HTR-8/SVneo (cell line): ENCODE results near the gene NTN3.

Experiments
- DNase-seq: peaks from one replicate; pipeline ENCODE4 v3.0.0; 2011; ENCODE audit warnings: low spot score, mixed read lengths; ENCODE audit not compliant: insufficient read length
- FAIRE-seq: peaks from 2 replicates; lab custom pipeline; 2011; peaks lifted over from hg19 to GRCh38; lab: Jason Lieb, UNC

Gene NTN3

DNA sequence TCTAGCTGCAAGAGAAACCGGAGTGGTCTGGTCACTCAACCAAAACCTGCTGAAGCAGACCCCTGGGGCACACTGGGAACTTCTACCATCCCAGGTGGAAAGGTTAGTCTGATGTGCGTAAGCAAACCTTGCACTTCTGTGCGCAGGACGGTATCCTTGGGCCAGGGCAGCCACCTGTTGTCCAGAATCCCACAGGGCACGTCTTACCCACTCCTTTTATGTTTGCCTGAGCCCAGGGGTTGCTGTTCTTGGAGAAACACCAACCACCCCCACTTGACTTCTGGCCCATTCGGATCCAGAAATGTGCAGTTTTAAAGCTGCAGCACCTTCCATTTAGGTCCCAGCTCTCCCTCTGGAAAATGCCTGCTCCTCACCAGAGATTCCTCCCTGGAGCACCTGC, 22.5 kb downstream of the NTN3 start:
- no peak for FAIRE-seq
- DNase-seq: no peak

- no peak for FAIRE-seq
- DNase-seq: no peak
These were observed 23.5 kb downstream of the NTN3 start for GRCh38 chr16:2494616-2495015.

- DNase-seq: no peak
- no peak for FAIRE-seq
These were observed 23.9 kb downstream of the NTN3 start for GRCh38 chr16:2495041-2495440.

DNA sequence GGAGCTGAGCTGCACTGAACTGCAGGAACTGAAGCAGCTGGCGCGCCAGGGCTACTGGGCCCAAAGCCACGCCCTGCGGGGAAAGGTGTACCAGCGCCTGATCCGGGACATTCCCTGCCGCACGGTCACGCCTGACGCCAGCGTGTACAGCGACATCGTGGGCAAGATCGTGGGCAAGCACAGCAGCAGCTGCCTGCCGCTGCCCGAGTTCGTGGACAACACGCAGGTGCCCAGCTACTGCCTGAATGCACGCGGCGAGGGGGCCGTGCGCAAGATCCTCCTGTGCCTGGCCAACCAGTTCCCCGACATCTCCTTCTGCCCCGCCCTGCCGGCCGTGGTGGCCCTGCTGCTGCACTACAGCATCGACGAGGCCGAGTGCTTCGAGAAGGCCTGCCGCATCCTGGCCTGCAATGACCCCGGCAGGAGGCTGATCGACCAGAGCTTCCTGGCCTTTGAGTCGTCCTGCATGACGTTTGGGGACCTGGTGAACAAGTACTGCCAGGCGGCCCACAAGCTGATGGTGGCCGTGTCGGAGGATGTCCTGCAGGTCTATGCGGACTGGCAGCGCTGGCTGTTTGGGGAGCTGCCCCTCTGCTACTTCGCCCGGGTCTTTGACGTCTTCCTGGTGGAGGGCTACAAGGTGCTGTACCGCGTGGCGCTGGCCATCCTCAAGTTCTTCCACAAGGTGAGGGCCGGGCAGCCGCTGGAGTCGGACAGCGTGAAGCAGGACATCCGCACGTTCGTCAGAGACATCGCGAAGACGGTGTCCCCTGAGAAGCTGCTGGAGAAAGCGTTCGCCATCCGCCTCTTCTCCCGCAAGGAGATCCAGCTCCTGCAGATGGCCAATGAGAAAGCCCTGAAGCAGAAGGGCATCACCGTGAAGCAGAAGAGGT, 25.4 kb downstream of the NTN3 start:
- no peak for FAIRE-seq

DNA sequence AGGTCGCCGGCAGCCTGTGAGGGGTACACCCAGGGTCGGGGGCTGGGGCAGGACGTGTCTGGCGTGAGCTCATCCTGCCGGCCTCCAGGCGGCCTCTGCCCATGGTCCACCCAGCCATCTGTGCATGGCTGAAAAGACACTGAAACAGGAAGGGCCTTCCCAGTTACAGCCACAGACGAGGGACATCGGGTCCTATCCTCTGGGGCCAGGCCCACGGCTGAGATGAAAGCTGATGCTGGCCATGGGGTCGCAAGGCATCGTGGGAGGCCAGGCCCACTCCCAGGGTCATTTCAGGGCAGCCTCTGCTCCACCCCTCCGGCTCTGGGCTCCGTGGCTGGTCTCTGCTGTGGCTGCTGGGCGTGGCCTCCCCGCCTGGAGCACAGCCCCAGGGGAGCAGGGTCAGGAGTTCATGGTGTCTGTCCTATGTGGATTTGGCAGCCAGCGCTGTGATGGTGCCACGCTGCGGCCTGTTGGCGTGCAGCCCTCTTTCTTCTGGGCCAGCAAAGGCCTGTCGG, 26.1 kb downstream of the NTN3 start:
- no peak for FAIRE-seq
- no peak for DNase-seq

More for the DNA sequence above, 25.4 kb downstream of the NTN3 start:
- no peak for DNase-seq

DNA sequence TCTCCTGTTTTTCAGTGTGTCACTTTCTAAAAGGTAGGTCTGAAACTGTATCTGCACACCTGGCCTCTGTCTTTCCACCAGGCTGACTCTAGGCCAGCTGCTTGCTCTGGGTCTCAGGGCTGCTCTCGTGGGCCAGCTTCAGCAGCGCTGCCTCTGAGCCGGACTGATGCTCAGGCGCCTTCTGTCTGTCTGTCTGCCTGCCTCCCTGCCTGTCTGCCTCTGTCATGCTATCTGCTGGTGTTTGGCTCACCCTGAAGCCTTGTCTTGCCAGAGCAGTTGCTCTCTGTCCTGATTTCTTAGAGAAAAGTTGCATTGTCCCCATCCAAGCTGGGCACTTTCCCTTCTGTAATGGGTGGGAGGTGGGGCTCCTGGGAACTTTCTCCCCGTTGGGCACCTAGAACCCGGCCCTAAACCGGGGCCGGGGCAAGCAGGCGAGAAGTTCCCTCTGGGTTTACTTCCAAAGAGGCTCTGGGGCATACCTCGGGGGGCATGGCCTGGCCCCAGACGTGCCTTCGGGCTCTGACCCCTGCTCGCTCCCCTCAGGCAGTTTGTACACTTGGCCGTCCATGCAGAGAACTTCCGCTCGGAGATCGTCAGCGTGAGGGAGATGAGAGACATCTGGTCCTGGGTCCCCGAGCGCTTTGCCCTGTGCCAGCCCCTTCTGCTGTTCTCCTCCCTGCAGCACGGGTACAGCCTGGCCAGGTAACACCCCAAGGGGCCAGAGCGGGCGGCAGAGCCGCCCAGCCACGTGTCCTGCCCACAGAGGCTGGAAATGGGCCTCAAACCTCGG, 26.8 kb downstream of the NTN3 start:
- DNase-seq: no peak
- no peak for FAIRE-seq

DNA sequence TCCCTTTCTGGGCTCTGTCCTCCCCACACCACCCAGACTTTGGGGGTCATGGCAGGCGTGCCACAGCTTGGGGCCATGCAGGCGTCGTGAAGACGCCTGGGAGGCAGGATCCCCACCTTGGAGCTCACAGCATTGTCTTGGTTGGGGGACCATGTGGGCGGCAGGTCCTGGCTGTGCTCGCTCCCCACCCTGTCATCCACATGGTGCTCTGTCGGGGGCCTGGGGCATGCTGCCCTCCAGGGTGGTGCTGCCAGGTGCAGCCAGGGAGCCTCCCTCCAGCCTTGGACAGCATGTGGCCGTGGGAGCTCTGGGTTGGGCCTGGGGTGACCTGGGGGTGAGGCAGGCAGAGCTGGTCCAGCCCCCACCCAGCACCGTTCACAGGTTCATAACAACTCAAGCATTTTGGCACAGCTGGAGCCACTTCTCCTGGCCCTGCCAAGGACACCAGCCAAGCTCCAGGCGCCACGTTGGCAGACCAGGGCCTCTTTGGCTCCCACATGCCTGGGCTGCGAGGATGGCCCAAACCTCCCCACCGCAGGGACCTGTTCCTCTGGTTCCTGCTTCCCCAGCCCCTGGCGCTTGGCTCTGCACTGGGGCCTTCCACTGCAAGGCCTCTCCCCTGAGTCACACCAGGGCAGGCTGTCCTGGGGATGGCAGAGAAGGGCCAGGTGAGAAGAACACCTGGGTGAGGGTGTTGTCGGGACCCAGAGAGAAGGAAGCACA, 27.6 kb downstream of the NTN3 start:
- no peak for DNase-seq
- FAIRE-seq: no peak

DNA sequence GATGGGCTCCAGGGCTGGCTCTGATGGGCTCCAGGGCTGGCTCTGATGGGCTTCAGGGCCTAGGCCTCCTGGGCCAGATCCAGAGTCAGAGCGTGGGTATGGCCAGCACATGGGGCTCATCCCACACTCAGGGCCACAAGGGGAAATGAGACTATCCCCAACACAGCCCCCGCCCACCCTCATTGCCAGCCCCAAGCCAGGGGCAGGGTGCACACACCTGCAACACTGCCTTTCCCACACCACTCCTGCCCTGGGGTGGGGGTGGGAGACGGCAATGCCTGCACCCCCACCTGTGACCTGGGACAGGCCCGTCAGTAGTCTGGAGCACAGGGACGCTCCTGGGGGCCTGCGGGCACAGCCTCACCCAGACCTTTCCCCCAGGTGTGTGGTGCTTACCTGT, 28.4 kb downstream of the NTN3 start:
- DNase-seq (no peak), FAIRE-seq (no peak)

- DNase-seq (no peak), FAIRE-seq (no peak)
These were observed 28.9 kb downstream of the NTN3 start for GRCh38 chr16:2499890-2500429.

DNA sequence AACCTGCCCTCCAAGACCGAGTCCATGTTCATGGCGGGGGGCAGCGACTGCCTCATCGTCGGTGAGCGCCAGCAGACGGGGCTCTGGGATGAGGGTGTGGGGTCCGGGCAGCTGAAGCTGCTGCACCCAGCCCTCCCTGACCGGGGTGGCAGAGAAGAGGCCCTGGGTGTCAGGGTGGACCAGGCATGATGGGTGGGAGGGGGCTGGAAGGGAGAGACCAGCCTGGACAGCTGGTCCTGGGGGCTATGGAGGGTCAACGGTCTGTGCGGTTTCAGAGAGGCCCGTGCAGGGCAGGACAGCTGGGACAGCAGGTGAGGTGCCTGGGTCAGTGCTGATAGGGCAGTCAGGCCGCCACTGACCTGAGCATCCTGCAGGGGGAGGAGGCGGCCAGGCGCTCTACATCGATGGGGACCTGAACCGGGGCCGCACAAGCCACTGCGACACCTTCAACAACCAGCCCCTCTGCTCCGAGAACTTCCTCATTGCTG, 29.4 kb downstream of the NTN3 start:
- FAIRE-seq (no peak), DNase-seq (no peak)

GRCh38 chr16:2500918-2501750, 30.0 kb downstream of the NTN3 start:
- DNase-seq (peak; percentile 86), FAIRE-seq (peak; percentile 82)

DNA sequence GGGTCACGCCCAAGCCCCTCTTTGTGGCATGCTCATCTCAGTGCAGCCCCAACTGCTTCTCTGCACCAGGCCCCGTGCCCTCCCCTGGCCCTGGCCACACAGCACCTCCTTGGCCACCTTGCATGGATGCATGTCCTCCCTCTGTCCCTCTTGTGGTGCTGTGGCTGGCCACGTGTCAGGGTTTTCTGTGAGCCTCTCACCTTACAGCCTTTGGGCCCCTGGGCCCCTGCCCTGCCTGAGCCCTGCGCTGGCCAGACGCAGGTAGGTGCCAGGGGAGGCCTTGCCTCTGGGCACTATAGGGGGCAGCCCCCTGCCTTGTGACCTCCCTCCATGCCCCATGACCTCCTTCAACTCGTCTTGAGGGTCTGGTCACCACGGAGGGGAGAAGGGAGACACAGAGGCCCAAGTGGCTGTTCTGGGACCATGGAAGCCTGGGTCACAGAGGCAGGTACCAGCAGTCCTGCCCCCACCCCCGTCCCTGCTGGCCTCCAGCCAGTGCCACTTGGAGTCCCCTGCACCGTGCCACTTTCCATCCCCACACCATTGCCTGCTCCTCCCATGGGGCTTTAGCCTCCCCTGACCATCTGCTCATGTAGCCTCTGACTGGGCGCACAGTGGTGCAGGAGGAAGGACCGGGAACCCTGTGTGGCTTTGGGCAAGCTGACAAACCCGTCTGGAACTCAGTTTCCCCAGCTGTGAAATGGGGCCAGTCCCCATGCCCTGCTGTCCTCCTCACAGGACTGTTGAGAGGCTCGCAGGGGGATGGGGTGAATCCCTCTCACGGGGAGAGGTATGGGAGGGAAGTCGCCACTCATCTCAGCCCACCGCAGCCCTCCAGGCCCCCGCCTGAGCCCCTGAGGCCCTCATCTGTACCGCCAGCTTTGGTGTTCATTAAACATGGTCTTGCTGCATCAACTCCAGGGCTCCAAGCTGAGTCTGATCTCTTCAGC, 31.1 kb downstream of the NTN3 start:
- no peak for FAIRE-seq
- no peak for DNase-seq

GRCh38 chr16:2505695-2506094, 34.6 kb downstream of the NTN3 start:
- FAIRE-seq (no peak), DNase-seq (no peak)

- FAIRE-seq (no peak), DNase-seq (no peak)
These were observed 36.1 kb downstream of the NTN3 start for GRCh38 chr16:2507052-2507659.

DNA sequence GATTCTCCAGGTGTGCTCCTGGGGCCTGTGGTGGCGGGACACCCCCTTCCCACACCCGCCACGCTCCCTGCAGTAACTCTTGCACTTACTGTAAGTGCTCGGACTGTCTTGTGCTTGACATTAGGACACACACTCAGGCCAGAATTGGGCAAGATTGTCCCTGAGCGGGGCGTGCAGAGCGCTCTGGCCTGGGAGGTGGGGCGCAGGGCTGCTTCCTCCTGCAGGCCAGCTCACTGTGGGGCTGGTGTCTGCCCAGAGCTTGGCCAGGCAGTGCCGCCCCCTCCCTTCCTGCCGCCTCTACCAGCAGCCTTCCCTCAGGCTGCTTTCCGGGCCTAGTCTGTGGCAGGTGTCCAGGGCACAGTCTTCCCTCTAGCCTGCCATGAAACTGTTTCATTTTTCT, 36.6 kb downstream of the NTN3 start:
- DNase-seq: no peak
- FAIRE-seq: no peak

DNA sequence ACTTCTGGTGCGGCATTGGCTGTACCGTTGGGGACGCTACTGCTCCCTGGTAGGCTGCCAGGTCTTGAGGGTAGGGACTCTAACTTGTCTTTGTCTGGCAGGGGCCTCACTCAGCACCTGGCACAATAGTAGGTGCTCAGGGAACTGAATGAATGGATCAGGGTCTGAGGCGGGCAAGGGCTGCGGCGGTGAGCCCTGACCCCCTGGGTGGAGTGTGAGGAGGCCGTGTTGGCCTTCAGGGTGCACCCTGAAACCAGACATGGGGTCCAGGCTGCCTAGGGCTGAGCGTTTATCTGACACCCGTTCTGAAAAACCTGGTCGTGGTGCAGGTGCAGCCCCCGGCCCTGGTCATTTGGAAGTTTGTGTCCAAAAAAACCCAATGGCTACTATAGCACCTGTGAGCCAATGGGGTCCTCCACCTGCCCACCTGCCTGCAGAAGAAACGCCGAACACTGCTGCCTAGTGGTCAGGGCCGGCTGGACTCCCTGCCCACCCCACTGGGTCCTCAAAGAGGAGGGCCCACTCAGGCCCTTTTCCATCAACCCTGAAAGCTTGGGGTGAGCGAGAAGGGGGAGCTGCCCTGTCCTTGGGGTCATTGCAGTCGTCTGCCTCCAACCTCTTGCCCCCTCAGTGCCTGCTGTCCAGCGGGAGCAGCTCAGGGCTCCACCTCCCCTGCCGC, 37.8 kb downstream of the NTN3 start:
- no peak for DNase-seq
- FAIRE-seq: no peak

GRCh38 chr16:2511128-2511800, 40.2 kb downstream of the NTN3 start:
- DNase-seq: no peak
- peak; percentile 51 for FAIRE-seq
